CD4-positive, alpha-beta T cell (primary cell): Measurements from ENCODE around the gene IL37. TPM values are rescaled to one million over a fixed set of nuclear protein-coding genes. Genes with fewer than 3 reads are reported as not detected.
"Not testable (repeated sequence)": the region's sequence is repeated elsewhere in the genome, so short reads cannot be mapped to it uniquely, and the experiment has no call there.

Source experiments
- ATAC-seq: fragments of 200-7000 bp; cut with Tn5 transposase; one replicate; pipeline ENCODE4 v1.10.0; 2022; ENCODE audit warnings: mild to moderate bottlenecking; ENCODE audit not compliant: poor library complexity
- CTCF ChIA-PET: fragments of 350-600 bp; sonication (Branson Sonifier 250); formaldehyde crosslinking; loops from one replicate; lab custom pipeline; 2021; ENCODE audit warnings: antibody characterized with exemption, inconsistent platforms; lab: Charles Lee
- POLR2A ChIA-PET: fragments of 350-600 bp; sonication (Branson Sonifier 250); formaldehyde crosslinking; loops from one replicate; lab custom pipeline; 2021; ENCODE audit warnings: antibody characterized with exemption, inconsistent platforms; lab: Charles Lee
- DNase-seq, 14 experiments: peaks; one replicate each; pipeline ENCODE4 v3.0.0-alpha.2; 2013 to 2020; ENCODE audit warnings: mixed read lengths in 2 of 14
- H3K27ac ChIP-seq, 2 donors: one replicate each; pipeline versions ENCODE4 v1.5.1 to v1.7.0; 2013; ENCODE audit warnings: low read length in 2 of 2, low read depth in 1 of 2, mild to moderate bottlenecking in 1 of 2
- H3K27me3 ChIP-seq, 2 experiments: 1 replicate in 1 of 2; 2 replicates in 1 of 2; pipeline versions ENCODE4 v1.6.1 to v1.7.0; 2013; ENCODE audit warnings: low read length in 2 of 2, control low read depth in 1 of 2, mild to moderate bottlenecking in 1 of 2, moderate library complexity in 1 of 2; ENCODE audit not compliant: insufficient read depth in 2 of 2, control insufficient read depth in 1 of 2
- H3K36me3 ChIP-seq: one replicate; pipeline ENCODE4 v1.6.1; 2013; ENCODE audit warnings: low read length, control low read depth; ENCODE audit not compliant: insufficient read depth
- H3K4me1 ChIP-seq: one replicate; pipeline ENCODE4 v1.6.1; 2013; ENCODE audit warnings: low read length, control low read depth; ENCODE audit not compliant: insufficient read depth
- H3K4me3 ChIP-seq: one replicate; pipeline ENCODE4 v1.5.1; 2013; ENCODE audit warnings: mild to moderate bottlenecking, low read length, moderate library complexity
- H3K9me3 ChIP-seq, 2 experiments: 1 replicate in 1 of 2; 2 replicates in 1 of 2; pipeline versions ENCODE4 v1.6.1 to v1.7.0; 2013; ENCODE audit warnings: low read length in 2 of 2, mild to moderate bottlenecking in 2 of 2, control low read depth in 1 of 2, moderate library complexity in 1 of 2; ENCODE audit not compliant: control insufficient read depth in 1 of 2, insufficient read depth in 1 of 2
- H3K27ac Mint-ChIP-seq: one replicate; pipeline ENCODE4 v1.8.0; 2020; ENCODE audit warnings: mixed read lengths
- H3K27me3 Mint-ChIP-seq: one replicate; pipeline ENCODE4 v1.8.0; 2021; ENCODE audit warnings: mixed read lengths
- H3K36me3 Mint-ChIP-seq: one replicate; pipeline ENCODE4 v1.8.0; 2021; ENCODE audit warnings: low read depth, mixed read lengths
- H3K4me1 Mint-ChIP-seq: one replicate; pipeline ENCODE4 v1.8.0; 2021; ENCODE audit warnings: low read depth, mixed read lengths
- H3K4me3 Mint-ChIP-seq: one replicate; pipeline ENCODE4 v1.8.0; 2020; ENCODE audit warnings: mild to moderate bottlenecking, mixed read lengths
- H3K9me3 Mint-ChIP-seq: one replicate; pipeline ENCODE4 v1.8.0; 2020; ENCODE audit warnings: mixed read lengths
- intact Hi-C, 2 experiments: fragments of 100-400 bp; cut with DNase I in 1 of 2; cut with micrococcal nuclease in 1 of 2; formaldehyde crosslinking; loops; one replicate each; pipeline versions ENCODE4 v1.15.1 to v1.9.0; 2023 to 2025; cut with DNase I, micrococcal nuclease
- total RNA-seq, 174 experiments: library from RNA in 2 of 174; stranded (reverse) in 2 of 174; gene quantifications; one replicate each; pipeline ENCODE4 v1.2.3 and lab custom pipeline; 2021 to 2026
- TF ChIP-seq, protein P1 (sequence below): fragments of 200-600 bp; IDR thresholded peaks from one replicate; pipeline ENCODE4 v1.8.0; 2022; ENCODE audit warnings: antibody characterized with exemption, mild to moderate bottlenecking

IL37 gene
- total RNA-seq, 2 experiments from 2014 or later = not detected

DNA sequence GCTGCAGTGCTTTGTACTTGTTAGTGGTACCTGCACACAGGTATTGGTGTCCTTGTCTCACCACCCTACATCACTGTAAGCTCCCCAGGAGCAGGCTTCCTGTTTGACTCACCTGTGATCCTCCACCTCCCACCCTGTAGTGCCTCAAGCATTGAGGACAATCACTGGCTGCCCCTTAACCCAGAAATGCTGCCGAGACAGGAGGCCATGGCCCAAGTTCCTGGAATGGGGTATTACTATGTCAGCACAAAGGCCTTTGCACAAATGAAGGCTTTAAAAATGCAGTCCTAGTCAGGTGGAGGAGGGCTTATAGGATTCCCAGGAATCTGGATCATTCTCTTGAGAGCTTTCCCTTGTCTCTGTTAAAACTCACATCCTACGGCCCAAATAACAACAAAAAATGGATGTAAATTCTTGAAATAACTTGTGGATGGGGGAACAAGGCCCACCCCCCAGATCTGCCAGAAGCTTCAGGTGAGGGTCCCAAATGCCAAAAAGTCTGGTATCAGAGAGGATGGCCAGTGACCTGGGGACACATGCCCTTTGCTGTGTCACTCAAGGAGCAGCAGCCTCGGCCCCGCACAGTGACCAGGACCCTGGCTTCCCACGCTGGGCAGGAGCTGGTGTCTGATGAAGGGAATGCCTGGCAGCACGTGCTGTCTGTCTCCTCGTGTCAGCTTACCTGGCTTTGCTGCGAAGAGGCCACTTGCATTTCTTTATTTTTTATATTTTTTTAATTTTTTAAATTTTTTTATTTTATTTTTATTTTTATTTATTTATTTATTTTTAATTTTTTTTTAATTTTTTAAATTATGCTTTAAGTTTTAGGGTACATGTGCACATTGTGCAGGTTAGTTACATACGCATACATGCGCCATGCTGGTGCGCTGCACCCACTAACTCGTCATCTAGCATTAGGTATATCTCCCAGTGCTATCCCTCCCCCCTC, 3.7 kb upstream of the IL37 start:
- DNase-seq (no peak), ATAC-seq (no peak)
- intact Hi-C loops = no loop called here
- Histone ChIP-seq H3K27me3 (no peaks in the 10 kb centered on the region), H3K27ac (no peak overlapping the region), H3K36me3 (no peaks in the 10 kb centered on the region), H3K4me3 (no peak overlapping the region), H3K4me1 (no peaks in the 10 kb centered on the region), H3K9me3 (no peaks in the 10 kb centered on the region)
- Mint-ChIP-seq H3K36me3 (no peaks in the 10 kb centered on the region), H3K27ac (no peak overlapping the region), H3K4me3 (no peak overlapping the region), H3K27me3 (no peaks in the 10 kb centered on the region), H3K4me1 (no peaks in the 10 kb centered on the region), H3K9me3 (no peaks in the 10 kb centered on the region)
- ChIA-PET CTCF (no interaction called here), POLR2A (no interaction called here)
- TF ChIP-seq, protein P1, sequence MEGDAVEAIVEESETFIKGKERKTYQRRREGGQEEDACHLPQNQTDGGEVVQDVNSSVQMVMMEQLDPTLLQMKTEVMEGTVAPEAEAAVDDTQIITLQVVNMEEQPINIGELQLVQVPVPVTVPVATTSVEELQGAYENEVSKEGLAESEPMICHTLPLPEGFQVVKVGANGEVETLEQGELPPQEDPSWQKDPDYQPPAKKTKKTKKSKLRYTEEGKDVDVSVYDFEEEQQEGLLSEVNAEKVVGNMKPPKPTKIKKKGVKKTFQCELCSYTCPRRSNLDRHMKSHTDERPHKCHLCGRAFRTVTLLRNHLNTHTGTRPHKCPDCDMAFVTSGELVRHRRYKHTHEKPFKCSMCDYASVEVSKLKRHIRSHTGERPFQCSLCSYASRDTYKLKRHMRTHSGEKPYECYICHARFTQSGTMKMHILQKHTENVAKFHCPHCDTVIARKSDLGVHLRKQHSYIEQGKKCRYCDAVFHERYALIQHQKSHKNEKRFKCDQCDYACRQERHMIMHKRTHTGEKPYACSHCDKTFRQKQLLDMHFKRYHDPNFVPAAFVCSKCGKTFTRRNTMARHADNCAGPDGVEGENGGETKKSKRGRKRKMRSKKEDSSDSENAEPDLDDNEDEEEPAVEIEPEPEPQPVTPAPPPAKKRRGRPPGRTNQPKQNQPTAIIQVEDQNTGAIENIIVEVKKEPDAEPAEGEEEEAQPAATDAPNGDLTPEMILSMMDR = no peak

DNA sequence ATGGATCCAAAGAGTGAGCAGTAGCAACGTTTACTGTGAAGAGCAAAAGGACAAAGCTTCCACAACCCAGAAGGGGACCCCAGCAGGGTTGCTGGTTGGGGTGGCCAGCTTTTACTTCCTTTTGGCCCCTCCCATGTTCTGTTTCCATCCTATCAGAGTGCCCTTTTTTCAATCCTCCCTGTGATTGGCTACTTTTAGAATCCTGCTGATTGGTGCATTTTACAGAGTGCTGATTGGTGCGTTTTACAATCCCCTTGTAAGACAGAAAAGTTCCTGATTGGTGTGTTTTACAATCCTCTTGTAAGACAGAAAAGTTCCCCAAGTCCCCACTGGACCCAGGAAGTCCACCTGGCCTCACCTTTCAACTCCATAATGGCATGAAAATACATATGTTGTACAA, 2.4 kb upstream of the IL37 start:
- H3K36me3 ChIP-seq, H3K4me1 Mint-ChIP-seq, H3K4me1 ChIP-seq, H3K9me3 Mint-ChIP-seq, ATAC-seq, H3K36me3 Mint-ChIP-seq, CTCF ChIA-PET, H3K27me3 ChIP-seq, H3K4me3 Mint-ChIP-seq, H3K27ac Mint-ChIP-seq, H3K27me3 Mint-ChIP-seq, H3K27ac ChIP-seq, H3K4me3 ChIP-seq, DNase-seq, intact Hi-C loops, H3K9me3 ChIP-seq, POLR2A ChIA-PET: not testable (repeated sequence)

DNA sequence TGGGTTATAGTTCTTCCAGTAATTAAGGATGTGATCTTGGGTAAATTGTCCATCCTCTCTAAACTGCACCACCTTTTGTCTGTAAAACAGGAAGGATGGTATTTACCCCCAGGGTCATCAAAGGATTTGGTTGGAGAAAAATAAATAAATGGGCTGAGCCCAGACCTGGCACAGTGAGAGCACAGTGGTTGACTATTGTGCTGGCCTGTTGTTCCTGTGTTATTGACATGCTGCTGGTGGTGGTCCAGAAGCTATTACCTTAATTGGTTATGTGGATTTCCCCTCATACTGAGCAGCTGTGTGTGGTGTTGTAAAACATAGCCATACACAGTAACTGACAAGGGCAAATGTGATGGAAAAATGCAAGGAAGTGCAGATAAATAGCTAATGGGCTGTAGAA, 746 bp upstream of the IL37 start:
- Mint-ChIP-seq H3K4me3 (no peak overlapping the region), H3K36me3 (no peaks in the 10 kb centered on the region), H3K27me3 (no peaks in the 10 kb centered on the region), H3K4me1 (peaks cover 4% of the 10 kb centered on the region), H3K27ac (no peak overlapping the region), H3K9me3 (no peaks in the 10 kb centered on the region)
- Histone ChIP-seq H3K27ac (no peak overlapping the region), H3K9me3 (no peaks in the 10 kb centered on the region), H3K36me3 (no peaks in the 10 kb centered on the region), H3K27me3 (no peaks in the 10 kb centered on the region), H3K4me3 (no peak overlapping the region), H3K4me1 (peaks cover 3% of the 10 kb centered on the region)
- POLR2A ChIA-PET = no interaction called here
- ATAC-seq (no peak), DNase-seq (no peak)
- CTCF ChIA-PET = no interaction called here
- intact Hi-C loops = no loop called here
- TF ChIP-seq, protein P1 = no peak
